ENCODE results near the gene GABBR2. TPM values are rescaled to one million over a fixed set of nuclear protein-coding genes. Genes with fewer than 3 reads are reported as not detected.

GABBR2 gene
- total and polyA plus RNA-seq, 9 of the 15 experiments (the other 6 are each of a cell fraction or from before 2014, with no cell fraction given): 0.15 to 1.9 (median 0.32) TPM

- Histone ChIP-seq H3K4me1 (replicated peaks in 1 of 2; ENCODE audit: control insufficient read depth in 2 of 2, insufficient read depth in 2 of 2, low read length in 2 of 2) (no peaks in the 10 kb centered on the region), H3K79me2 (ENCODE audit: control insufficient read depth, insufficient read depth, low read length) (no peaks in the 10 kb centered on the region), H3K9me1 (ENCODE audit: control insufficient read depth, insufficient read depth, low read length) (no peaks in the 10 kb centered on the region), H3K4me2 (ENCODE audit: insufficient read depth, low read length) (no peak overlapping the region), H3K4me3 (no peak overlapping the region), H2AFZ (ENCODE audit: low read depth, low read length) (no peak overlapping the region), H3K27ac (ENCODE audit: extremely low read depth, low read depth, low read length) (no peak overlapping the region), H3K9me3 (replicated peaks; ENCODE audit: control insufficient read depth, insufficient read depth, low read depth, low read length) (no peaks in the 10 kb centered on the region), H3K27me3 (ENCODE audit: control insufficient read depth in 2 of 2, insufficient read depth in 2 of 2, low read length in 2 of 2) (peaks cover 19 to 26% of the 10 kb centered on the region in 2 experiments), H4K20me1 (replicated peaks; ENCODE audit: control insufficient read depth, insufficient read depth, low read length) (no peaks in the 10 kb centered on the region), H3K9ac (ENCODE audit: insufficient read depth in 1 of 2, low read depth in 2 of 2, low read length in 2 of 2) (no peak overlapping the region), H3K36me3 (ENCODE audit: control insufficient read depth, insufficient read depth, low read length) (no peaks in the 10 kb centered on the region)
- ATAC-seq: no peak
- intact Hi-C loops (cut with micrococcal nuclease) (no loop called here), in situ Hi-C loops (cut with MboI) (no loop called here)
- no peak for TF ChIP-seq PHB (CRISPR knock-in tag; IDR thresholded peaks at IDR 0.05)
- TF ChIP-seq, protein P1, sequence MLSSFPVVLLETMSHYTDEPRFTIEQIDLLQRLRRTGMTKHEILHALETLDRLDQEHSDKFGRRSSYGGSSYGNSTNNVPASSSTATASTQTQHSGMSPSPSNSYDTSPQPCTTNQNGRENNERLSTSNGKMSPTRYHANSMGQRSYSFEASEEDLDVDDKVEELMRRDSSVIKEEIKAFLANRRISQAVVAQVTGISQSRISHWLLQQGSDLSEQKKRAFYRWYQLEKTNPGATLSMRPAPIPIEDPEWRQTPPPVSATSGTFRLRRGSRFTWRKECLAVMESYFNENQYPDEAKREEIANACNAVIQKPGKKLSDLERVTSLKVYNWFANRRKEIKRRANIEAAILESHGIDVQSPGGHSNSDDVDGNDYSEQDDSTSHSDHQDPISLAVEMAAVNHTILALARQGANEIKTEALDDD (IDR thresholded peaks at IDR 0.05): no peak
- TF ChIP-seq MXD1 (CRISPR knock-in tag; IDR thresholded peaks at IDR 0.05; ENCODE audit: borderline replicate concordance, poor library complexity, severe bottlenecking): no peak
- TF ChIP-seq HDAC3 (IDR thresholded peaks at IDR 0.05; ENCODE audit: borderline replicate concordance, partially characterized antibody): no peak
- TF ChIP-seq ZBTB17 (CRISPR knock-in tag; IDR thresholded peaks at IDR 0.05): no peak
- no peak for TF ChIP-seq SLC30A9 (CRISPR knock-in tag; IDR thresholded peaks at IDR 0.05)
- no peak for TF ChIP-seq NRF1 (conservative IDR thresholded peaks at IDR 0.05 in 1 of 2, IDR thresholded peaks at IDR 0.05 in 1 of 2)
- no peak for TF ChIP-seq RNF2 (IDR thresholded peaks at IDR 0.05)
- TF ChIP-seq DNMT1 (IDR thresholded peaks at IDR 0.05): no peak
- TF ChIP-seq RNF219 (CRISPR knock-in tag; IDR thresholded peaks at IDR 0.05): no peak
- no peak for TF ChIP-seq ZNF316 (IDR thresholded peaks at IDR 0.05)
- ChIA-PET POLR2A (no interaction called here), CTCF (ENCODE audit: low intra/inter-chr PET ratio) (no interaction called here)
- no peak for FAIRE-seq
- WGBS (ENCODE audit: insufficient coverage, low coverage, missing lambda C conversion rate): 42% methylated on average over 2 of the region's 2 CpGs
- BruUV-seq (replicated peaks): no TSS peak
- DNase-seq (ENCODE audit: extremely low read depth in 1 of 4, low spot score in 3 of 4): no peak
Observed at GRCh38 chr9:98598861-98599260, 109.9 kb downstream of the GABBR2 start.

All from K562 (cell line).